ENCODE data around the gene EMILIN1. TPM values are rescaled to one million over a fixed set of nuclear protein-coding genes. Genes with fewer than 3 reads are reported as not detected.

EMILIN1 gene
- total RNA-seq, 1 donor from 2014 or later: 0.95 TPM

GRCh38 chr2:27123302-27124150, 45.1 kb downstream of the EMILIN1 start, which contains the start of gene ABHD1:
TSS of gene ABHD1 (plus strand) at chr2:27123815. CDS start at chr2:27123949, 134 bp downstream.
- Mint-ChIP-seq H3K27ac (ENCODE audit: unreplicated experiment) (no peak within 1 kb of the TSS), H3K4me1 (ENCODE audit: low read depth, unreplicated experiment) (no peaks in the 10 kb centered on the region)
- DNase-seq (ENCODE audit: low read depth): no peak

GRCh38 chr2:27125104-27125503, 46.7 kb downstream of the EMILIN1 start:
- peaks cover 3% of the 10 kb centered on the region for H3K9me3 Mint-ChIP-seq (ENCODE audit: unreplicated experiment)

More at GRCh38 chr2:27123302-27124150, 45.1 kb downstream of the EMILIN1 start, which contains the start of gene ABHD1:
- H3K27me3 ChIP-seq (ENCODE audit: insufficient read depth, low read length): peaks cover 32% of the 10 kb centered on the region
- peak within 1 kb of the TSS; percentile 62 for H3K4me3 ChIP-seq (ENCODE audit: insufficient read depth, low read depth, low read length)
- H3K9me3 ChIP-seq (ENCODE audit: insufficient read depth, low read depth, low read length): peaks cover 2% of the 10 kb centered on the region
- peaks cover 8% of the 10 kb centered on the region for H3K4me1 ChIP-seq (ENCODE audit: insufficient read depth, low read length)
- no peak for TF ChIP-seq EZH2 (IDR thresholded peaks at IDR 0.05; ENCODE audit: insufficient read depth, low read length)
- TF ChIP-seq CTCF (IDR thresholded peaks at IDR 0.05; ENCODE audit: insufficient read depth, low read depth, low read length): no peak
- no peaks in the 10 kb centered on the region for H4K20me1 ChIP-seq (ENCODE audit: insufficient read depth, low read length)
- Mint-ChIP-seq H3K36me3 (ENCODE audit: low read depth, unreplicated experiment) (peaks cover 6% of the 10 kb centered on the region), H3K9me3 (ENCODE audit: unreplicated experiment) (peaks cover 6% of the 10 kb centered on the region), H3K27me3 (ENCODE audit: low read depth, unreplicated experiment) (peaks cover 54% of the 10 kb centered on the region), H3K4me3 (ENCODE audit: unreplicated experiment) (peak within 1 kb of the TSS; percentile 84)
- H3K9ac ChIP-seq (ENCODE audit: low read length): peak within 1 kb of the TSS; percentile 48
- peak within 1 kb of the TSS; percentile 84 for H3K4me2 ChIP-seq (ENCODE audit: low read length)
- no peak for FAIRE-seq
- peak within 1 kb of the TSS; percentile 86 for H2AFZ ChIP-seq (ENCODE audit: low read depth, low read length)
- H3K27ac ChIP-seq (ENCODE audit: low read depth, low read length): no peak within 1 kb of the TSS
- H3K36me3 ChIP-seq (ENCODE audit: insufficient read depth, low read length): no peaks in the 10 kb centered on the region
- no peaks in the 10 kb centered on the region for H3K79me2 ChIP-seq (ENCODE audit: insufficient read depth, low read length)

More at GRCh38 chr2:27125104-27125503, 46.7 kb downstream of the EMILIN1 start:
- H2AFZ ChIP-seq (ENCODE audit: low read depth, low read length): no peak overlapping the region
- Mint-ChIP-seq H3K4me3 (ENCODE audit: unreplicated experiment) (no peak overlapping the region), H3K27me3 (ENCODE audit: low read depth, unreplicated experiment) (peaks cover 43% of the 10 kb centered on the region), H3K4me1 (ENCODE audit: low read depth, unreplicated experiment) (no peaks in the 10 kb centered on the region), H3K27ac (ENCODE audit: unreplicated experiment) (no peak overlapping the region), H3K36me3 (ENCODE audit: low read depth, unreplicated experiment) (peaks cover 4% of the 10 kb centered on the region)
- H3K4me3 ChIP-seq (ENCODE audit: insufficient read depth, low read depth, low read length): no peak overlapping the region
- no peak for TF ChIP-seq CTCF (IDR thresholded peaks at IDR 0.05; ENCODE audit: insufficient read depth, low read depth, low read length)
- TF ChIP-seq EZH2 (IDR thresholded peaks at IDR 0.05; ENCODE audit: insufficient read depth, low read length): no peak
- H3K27me3 ChIP-seq (ENCODE audit: insufficient read depth, low read length): peaks cover 23% of the 10 kb centered on the region
- DNase-seq (ENCODE audit: low read depth) (no peak), FAIRE-seq (no peak)
- no peak overlapping the region for H3K27ac ChIP-seq (ENCODE audit: low read depth, low read length)
- H4K20me1 ChIP-seq (ENCODE audit: insufficient read depth, low read length): peaks cover 6% of the 10 kb centered on the region
- H3K36me3 ChIP-seq (ENCODE audit: insufficient read depth, low read length): no peaks in the 10 kb centered on the region
- H3K9ac ChIP-seq (ENCODE audit: low read length): no peak overlapping the region
- H3K4me1 ChIP-seq (ENCODE audit: insufficient read depth, low read length): no peaks in the 10 kb centered on the region
- H3K4me2 ChIP-seq (ENCODE audit: low read length): no peak overlapping the region
- H3K9me3 ChIP-seq (ENCODE audit: insufficient read depth, low read depth, low read length): no peaks in the 10 kb centered on the region
- no peaks in the 10 kb centered on the region for H3K79me2 ChIP-seq (ENCODE audit: insufficient read depth, low read length)

Measured in astrocyte (in vitro differentiated cells and primary cell).